NCI-H1092 treated with DMSO at 0.1 percent for 48 hours (cell line): ENCODE results near the gene MIDN.
"Not testable (repeated sequence)": the region's sequence is repeated elsewhere in the genome, so short reads cannot be mapped to it uniquely, and the experiment has no call there.

ENCODE experiments used
- DNase-seq: peaks from one replicate; lab custom pipeline; 2025; lab: John Stamatoyannopoulos, UW

Gene MIDN

DNA sequence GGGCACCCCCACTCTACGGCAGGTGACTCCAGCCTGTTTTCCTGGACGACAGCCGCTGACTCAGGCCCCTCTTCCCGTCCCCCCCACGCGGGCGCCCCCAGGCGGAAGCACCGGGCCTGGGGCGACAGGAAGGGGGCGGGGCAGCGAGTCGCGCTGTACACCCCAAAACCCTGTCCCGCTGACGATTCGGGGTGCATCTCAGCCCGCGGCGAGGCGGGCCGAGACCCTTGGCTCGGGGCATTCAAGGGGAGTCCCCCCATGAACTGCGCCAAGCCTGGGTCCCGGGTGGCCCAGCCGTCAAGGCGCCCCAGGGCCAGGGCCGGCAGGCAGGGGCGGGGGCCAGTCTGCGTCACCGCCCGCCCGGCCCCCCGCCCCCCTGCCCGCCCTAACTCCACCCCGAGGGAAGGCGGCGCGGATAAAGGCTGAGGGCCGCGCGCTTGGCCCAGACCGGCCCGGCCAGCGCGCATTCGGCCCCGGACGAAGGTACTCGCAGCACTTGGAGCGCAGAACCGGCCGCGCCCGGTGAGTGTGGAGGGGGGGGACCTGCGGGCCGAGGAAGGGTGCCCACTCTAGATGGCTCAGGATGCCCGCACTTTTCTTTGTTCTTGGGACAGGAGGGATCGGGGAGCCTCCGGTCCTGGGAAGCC lies at the start of gene MIDN:
Gene MIDN, plus strand, starts transcription at position 445 of the 647 bp plus-strand sequence. CDS start 1,714 bp downstream, outside the sequence.
- peak; percentile 58 for DNase-seq

DNA sequence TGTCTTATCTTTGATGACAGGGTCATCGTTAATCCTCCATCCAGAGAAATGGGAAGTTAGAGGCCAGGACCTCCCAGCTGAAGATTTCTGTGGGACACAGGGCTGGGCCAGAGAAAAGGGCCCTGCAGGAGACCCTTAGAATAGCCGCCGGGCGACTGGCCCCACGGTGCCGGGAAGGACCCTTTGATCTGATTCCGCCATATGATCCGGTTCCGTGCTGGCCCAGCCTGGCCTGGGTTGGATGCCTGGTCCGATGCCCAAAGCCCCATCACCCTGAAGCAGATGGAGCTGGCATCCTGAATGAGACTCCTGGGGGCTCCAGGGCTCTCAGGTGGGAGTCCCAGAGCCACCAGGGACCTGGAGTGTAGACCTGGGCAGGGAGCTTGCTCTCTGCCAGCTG lies 48.9 kb upstream of the MIDN start:
- no peak for DNase-seq

DNA sequence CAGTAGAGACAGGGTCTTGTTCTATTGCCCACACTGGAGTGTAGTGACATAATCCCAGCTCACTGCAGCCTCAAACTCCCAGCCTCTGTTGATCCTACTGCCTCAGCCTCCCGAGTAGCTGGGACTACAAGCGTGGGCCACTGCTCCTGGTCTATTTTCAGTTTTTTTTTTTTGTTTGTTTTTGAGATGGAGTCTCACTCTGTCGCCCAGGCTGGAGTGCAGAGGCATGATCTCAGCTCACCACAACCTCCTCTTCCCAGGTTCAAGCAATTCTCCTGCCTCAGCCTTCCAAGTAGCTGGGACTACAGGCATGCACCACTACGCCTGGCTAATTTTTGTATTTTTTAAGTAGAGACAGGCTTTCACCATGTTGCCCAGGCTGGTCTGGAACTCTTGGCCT lies 47.8 kb upstream of the MIDN start:
- DNase-seq = not testable (repeated sequence)

DNA sequence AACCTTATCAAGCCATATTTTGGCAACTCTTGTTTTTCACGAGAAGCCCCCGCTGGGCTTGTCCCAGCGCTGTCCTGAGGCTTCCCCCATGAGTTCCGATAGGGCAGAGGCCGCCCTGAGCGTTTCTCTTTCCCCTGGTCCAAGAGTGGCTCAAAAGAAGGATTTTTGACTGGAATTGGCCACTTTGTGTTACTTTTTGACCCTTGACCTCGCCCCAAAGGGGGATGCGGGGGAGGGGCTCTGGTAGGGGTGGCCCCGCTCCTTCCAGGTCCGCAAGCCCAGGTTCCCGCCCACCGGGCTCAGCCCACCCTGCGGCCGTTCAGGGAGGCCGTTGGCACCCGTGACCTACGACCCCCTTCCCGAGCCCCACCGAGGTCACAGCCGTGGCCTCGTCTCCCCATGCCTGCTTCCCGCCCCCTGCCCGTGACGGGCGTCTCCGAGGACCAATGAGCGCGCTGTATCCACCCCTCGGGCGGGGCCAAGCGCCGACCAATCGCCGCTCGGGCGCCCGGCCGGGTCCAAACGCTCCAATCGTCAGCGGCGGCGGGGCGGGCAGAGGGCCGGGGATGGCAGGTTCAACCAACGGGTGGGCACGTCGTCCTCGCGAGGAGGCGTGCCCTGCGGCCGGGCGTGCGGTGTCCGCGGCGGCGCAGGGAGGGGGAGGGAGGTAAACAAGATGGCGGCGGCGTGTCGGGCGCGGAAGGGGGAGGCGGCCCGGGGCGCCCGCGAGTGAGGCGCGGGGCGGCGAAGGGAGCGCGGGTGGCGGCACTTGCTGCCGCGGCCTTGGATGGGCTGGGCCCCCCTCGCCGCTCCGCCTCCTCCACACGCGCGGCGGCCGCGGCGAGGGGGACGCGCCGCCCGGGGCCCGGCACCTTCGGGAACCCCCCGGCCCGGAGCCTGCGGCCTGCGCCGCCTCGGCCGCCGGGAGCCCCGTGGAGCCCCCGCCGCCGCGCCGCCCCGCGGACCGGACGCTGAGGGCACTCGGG lies 43.0 kb upstream of the MIDN start, which contains the start of gene STK11:
Gene STK11, plus strand, starts transcription at position 665 of the 986 bp plus-strand sequence. CDS start 1,136 bp downstream, outside the sequence.
- peak; percentile 97 for DNase-seq

DNA sequence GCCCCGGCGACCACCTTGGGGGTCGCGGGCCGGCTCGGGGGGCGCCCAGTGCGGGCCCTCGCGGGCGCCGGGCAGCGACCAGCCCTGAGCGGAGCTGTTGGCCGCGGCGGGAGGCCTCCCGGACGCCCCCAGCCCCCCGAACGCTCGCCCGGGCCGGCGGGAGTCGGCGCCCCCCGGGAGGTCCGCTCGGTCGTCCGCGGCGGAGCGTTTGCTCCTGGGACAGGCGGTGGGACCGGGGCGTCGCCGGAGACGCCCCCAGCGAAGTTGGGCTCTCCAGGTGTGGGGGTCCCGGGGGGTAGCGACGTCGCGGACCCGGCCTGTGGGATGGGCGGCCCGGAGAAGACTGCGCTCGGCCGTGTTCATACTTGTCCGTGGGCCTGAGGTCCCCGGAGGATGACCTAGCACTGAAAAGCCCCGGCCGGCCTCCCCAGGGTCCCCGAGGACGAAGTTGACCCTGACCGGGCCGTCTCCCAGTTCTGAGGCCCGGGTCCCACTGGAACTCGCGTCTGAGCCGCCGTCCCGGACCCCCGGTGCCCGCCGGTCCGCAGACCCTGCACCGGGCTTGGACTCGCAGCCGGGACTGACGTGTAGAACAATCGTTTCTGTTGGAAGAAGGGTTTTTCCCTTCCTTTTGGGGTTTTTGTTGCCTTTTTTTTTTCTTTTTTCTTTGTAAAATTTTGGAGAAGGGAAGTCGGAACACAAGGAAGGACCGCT lies 42.1 kb upstream of the MIDN start:
- no peak for DNase-seq

DNA sequence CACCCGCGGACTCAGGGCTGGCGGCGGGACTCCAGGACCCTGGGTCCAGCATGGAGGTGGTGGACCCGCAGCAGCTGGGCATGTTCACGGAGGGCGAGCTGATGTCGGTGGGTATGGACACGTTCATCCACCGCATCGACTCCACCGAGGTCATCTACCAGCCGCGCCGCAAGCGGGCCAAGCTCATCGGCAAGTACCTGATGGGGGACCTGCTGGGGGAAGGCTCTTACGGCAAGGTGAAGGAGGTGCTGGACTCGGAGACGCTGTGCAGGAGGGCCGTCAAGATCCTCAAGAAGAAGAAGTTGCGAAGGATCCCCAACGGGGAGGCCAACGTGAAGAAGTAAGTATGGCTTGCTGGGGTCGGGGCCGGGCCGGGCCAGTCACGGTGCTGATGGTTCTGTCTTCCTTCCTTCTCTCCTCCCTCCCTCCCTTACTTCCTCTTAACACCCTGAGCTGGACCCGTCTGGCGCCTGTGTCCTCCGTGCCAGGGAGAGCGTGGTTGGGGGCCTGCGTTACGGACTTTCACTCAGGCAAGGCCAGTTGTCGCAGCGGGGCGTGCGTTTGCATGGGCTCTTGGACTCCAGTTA lies 41.4 kb upstream of the MIDN start:
- DNase-seq = no peak

DNA sequence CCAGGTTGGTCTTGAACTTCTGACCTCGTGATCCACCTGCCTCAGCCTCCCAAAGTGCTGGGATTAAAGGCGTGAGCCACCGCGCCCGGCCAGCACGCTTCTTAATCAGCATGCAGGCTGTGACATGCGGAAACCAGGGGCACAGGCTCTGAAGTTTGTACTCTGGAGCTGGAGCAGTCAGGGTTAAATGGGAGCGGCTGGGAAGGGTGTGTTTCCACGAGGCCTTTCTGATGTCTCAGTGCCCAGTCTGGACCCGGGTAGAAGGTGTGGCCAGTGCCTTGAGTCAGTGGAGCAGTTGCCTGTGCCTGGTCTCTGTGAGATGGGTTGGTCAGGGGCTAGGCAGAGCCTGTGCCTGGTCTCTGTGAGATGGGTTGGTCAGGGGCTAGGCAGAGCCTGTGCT lies 39.6 kb upstream of the MIDN start:
- not testable (repeated sequence) for DNase-seq

DNA sequence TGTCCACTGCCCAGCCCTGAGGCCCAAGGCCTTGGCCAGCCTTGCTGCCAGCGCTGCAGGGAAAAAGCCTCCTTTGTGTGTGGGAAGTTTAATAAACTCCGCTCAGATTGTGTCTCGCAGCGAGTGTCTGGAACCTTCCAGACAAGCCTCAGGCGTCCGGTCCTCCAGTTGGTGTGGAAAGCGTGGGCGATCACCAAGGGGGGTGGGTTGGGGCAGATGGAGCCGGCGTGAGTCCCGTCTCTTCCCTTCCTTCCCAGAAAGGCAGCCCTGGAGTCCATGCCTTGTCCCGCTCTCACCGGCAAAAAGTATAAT lies 38.2 kb upstream of the MIDN start:
- DNase-seq = no peak

DNA sequence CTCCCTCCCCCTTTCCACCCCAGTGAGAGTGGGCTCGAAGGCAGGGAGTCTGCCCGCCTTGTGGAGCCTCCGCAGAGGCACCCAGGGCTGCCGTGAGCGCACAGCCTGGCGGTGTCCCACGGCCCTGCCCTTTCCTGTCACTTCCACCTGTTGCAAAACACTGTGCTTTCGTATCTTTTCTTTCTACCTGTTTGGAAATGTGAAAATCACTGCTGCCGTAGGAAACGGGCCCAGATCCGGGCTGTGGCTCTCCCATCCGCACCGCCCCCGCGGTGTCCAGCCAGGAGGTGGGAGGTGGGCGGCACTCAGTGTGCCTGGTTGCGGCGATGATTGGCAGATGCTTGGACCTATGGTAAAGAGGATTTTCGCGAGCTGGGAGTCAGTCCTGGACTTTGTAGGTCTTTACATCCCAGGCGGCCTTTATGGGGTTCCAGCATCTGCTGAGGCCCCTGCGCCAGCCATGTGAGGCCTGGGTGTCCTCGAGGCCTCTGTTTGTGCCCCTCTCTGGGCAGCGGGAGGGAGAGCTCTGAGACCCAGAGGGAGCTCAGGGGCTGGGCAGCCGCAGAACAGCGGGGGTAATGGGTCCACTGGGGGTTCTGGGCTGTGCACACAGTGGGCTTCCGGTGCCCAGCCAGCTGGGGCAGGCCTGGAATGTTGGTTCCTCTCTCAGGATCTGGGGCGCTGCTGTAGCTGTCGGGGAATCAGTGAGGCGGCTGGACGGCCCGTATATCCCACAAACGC lies 36.7 kb upstream of the MIDN start:
- DNase-seq = no peak

DNA sequence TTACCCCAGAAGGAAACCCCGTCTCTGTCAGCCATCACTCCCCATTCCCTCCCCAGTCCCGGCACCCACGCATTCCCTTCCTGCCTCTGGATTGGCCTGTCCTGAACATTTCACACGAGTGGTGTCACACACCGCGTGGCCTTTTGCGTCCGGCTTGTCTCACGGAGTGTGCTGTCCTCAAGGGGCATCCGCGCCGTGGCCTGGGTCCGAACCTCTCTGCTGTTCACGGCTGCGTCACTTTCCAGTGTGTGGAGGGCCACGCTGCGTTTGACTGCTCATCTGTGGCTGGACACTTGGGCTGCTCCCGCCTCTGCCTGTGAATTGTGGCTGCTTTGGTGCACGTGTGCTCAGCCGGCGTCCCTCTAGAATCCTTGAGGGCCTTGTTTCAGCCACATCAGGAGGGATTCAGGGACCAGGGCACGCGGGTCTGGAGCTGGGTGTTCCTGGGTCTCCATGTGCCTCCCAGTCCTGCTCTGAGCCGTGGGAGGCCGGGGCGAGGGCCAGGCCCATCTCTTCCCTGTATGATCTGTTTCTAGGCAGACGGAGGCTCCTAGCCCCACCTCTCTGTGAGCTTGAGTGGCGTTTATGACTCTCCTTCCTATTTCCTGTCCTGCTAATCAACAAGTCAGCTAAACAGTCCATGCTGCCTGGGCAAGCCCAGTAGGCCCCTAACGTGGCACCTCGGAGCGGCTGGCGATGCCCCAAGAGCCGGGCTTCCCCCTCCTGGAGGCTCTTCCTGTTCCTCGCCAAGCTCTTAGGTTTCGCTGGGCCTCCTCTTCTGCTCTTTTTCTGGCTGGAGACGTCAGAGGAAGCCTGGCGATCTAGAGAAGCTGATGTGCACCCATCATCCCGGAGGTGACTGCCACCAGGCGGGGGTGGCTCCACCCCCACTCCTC lies 34.7 kb upstream of the MIDN start:
- DNase-seq = no peak

DNA sequence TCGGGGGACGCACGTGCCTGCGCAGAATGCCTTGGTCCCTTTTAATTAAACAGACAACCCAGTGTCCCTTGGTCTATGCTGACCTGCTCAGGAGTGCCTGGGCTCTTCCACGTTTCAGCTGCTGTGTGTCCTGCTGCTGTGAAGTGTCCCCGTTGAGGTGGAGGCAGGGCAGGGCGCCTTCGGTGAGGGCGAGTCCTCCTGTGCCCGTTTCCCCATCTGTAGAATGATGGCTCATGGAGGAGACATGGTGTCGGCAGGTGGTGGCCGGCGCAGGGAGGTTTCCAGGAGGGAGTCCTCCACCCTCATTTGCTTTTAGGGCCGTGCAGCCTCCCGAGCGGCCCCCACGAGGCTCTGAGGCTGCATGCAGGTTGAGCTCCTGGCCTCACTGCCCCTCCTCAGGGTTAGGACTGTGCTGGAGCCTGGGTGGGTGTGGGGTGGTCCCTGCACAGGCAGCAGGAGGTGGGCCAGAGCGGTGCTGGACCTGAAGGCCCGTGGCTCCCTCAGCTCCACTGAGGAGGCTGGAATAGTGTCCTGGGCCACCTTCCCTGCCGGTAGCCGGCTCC lies 34.0 kb upstream of the MIDN start:
- no peak for DNase-seq

DNA sequence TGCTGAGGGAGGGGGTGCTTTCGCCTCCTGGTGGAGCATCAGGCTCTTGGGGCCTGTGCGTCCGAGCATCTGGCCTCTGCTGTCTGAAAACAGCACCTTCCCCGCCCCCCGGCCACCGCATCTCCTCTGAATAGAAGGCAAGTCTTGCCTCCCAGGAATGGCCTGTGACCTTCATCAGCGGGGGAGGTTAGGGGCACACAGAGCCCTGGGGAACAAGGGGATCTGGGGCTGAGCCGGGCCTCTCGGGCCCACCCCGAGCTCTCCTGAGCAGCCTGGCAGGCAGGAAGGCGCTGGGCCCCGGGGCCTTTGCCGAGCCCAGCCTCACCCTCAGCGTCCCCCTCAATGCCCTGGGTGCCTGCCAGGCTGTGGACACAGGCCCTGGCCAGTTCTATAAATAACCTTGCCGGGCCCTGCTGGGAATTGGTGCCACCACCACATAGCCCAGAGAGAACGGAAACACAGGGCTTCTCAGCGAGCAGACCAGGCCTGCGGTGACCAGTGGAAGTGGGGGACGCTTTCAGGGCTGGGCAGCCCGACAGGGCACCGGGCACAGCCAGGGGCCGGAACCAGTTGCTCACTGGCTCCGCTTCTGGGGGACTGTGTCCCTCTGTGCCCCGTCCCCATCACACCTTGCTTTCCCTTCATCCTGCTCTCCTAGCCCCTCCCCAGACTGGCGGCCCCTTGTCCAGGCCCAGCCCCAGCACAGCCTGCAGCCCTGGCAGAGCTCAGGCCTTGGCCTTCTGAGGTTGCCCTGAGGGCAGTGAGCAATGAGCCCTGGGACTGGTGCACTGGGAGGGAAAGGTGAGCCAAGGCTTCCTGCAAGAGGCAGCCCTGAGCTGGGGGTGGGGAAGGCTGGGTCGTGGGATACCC lies 33.3 kb upstream of the MIDN start:
- DNase-seq = no peak

DNA sequence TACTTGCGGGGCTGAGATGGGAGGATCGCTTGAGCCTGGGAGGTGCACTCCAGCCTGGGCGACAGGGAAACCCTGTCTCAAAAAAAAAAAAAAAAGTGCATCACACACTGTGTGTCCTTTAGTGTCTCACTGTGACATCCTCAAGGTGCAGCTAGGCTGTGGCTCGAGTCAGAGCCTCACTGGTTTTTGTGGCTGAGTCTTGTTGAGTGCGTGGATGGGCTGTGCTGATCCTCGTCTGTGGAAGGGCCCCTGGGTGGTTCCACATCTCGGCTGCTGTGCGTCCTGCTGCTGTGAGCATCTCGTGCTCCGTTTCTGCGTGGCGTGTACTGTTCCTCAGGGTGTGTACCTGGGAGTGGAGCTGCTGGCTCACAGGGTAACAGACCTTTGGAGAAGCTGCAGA lies 31.6 kb upstream of the MIDN start:
- DNase-seq = no peak

DNA sequence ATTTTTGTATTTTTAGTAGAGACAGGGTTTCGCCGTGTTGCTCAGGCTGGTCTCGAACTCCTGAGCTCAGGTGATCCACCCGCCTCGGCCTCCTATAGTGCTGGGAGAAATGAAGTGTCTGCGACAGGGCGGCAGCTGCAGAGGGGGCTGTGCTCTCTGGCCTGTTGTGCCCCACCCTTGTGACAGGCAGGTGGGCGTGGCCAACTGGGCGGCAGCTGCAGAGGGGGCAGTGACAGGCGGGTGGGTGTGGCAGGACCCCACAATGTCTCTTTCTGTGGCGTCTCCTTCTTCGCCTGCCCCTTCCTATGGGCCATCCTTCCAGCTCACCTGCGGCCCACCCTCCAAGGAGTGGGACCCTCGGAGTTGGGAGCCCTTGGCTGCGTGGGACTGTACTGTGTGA lies 31.0 kb upstream of the MIDN start:
- no peak for DNase-seq

DNA sequence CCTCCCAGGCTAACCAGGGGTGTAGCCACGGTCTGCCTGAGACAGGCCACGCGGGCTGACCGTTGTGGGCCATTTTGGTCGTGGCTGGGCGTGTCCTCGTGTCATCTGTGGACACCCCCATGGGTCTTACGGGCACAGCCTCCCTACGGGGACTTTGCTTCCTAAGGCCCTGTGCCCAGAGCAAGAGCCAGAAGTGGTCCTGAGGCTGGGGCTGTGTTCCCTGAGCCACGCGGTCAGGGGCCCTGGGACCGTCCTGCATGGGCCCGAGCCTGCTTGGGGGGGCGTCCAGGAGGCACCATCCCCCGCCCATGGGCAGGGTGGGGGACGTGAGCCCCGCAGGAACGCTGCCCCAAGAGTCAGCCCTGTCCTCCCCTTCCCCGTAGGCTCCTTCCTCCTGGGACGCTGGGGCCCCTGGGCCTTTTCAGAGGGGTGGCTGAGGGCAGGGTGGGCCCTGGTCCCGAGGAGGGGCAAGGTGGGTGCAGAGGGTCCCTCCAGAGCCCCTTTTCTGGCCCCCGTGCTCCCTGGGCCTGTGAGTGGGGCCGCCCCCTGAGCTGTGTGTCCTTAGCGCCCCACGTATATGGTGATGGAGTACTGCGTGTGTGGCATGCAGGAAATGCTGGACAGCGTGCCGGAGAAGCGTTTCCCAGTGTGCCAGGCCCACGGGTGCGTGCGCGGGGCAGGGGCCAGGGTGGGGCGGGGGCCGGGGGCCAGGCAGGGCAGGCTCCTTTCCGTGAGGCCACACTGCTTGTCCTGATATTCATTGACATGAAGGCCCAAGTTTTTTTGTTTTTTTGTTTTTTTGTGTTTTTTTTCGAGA lies 29.4 kb upstream of the MIDN start:
- no peak for DNase-seq

DNA sequence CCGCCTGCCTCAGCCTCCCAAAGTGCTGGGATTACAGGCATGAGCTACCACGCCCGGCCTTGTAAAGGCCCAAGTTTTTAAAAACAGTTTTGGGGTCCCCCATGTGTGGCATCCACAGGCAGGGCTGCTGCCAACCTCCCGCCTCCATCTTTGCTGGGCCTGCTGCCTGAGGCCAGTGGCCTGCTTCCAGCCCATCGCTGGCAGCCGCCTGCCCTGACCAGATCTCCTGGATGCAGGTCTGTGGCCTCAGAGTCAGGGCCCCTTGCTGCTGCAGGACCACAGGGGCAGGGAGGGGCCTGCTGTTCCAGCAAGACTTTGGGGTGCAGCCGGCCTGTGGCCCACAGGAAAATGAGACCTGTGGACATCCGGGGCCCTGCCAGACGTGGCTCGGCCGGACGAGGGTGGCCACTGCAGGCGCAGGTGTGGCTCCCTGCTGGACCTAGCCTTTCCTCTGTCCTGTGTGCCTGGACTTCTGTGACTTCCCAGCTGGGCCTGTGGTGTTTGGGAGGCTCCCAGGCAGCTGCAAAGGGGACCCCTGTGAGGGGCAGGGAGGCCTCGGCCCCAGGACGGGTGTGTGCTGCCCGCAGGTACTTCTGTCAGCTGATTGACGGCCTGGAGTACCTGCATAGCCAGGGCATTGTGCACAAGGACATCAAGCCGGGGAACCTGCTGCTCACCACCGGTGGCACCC lies 28.5 kb upstream of the MIDN start:
- DNase-seq = no peak

DNA sequence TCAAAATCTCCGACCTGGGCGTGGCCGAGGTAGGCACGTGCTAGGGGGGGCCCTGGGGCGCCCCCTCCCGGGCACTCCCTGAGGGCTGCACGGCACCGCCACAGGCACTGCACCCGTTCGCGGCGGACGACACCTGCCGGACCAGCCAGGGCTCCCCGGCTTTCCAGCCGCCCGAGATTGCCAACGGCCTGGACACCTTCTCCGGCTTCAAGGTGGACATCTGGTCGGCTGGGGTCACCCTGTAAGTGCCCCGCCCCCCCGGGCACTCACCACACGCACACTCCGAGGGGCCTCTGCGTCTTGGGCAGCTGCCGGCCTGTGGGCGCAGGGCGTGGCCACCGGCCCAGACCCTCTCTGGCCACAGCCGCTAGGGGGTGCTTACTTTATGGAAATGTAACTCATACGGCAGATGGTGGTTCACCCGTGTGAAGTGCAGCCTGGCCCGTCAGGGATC lies 27.9 kb upstream of the MIDN start:
- DNase-seq = no peak
